Measurements from ENCODE around the gene KRTCAP3.
A peak's percentile ranks its signal among the peaks of the same experiment; 100 is the strongest.
"Not testable (repeated sequence)": the region's sequence is repeated elsewhere in the genome, so short reads cannot be mapped to it uniquely, and the experiment has no call there.

Gene KRTCAP3, protein sequence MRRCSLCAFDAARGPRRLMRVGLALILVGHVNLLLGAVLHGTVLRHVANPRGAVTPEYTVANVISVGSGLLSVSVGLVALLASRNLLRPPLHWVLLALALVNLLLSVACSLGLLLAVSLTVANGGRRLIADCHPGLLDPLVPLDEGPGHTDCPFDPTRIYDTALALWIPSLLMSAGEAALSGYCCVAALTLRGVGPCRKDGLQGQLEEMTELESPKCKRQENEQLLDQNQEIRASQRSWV

GRCh38 chr2:27441958-27442919 is at the start of gene KRTCAP3:
Gene KRTCAP3, plus strand, starts transcription at chr2:27442381. Its CDS starts 32 bp downstream, at chr2:27442413.
- DNase-seq: peak; percentile 61

- no peak for DNase-seq
Measured at GRCh38 chr2:27393225-27393624, 49.0 kb upstream of the KRTCAP3 start.

GRCh38 chr2:27398962-27399361 is 43.2 kb upstream of the KRTCAP3 start:
- DNase-seq: no peak

DNA sequence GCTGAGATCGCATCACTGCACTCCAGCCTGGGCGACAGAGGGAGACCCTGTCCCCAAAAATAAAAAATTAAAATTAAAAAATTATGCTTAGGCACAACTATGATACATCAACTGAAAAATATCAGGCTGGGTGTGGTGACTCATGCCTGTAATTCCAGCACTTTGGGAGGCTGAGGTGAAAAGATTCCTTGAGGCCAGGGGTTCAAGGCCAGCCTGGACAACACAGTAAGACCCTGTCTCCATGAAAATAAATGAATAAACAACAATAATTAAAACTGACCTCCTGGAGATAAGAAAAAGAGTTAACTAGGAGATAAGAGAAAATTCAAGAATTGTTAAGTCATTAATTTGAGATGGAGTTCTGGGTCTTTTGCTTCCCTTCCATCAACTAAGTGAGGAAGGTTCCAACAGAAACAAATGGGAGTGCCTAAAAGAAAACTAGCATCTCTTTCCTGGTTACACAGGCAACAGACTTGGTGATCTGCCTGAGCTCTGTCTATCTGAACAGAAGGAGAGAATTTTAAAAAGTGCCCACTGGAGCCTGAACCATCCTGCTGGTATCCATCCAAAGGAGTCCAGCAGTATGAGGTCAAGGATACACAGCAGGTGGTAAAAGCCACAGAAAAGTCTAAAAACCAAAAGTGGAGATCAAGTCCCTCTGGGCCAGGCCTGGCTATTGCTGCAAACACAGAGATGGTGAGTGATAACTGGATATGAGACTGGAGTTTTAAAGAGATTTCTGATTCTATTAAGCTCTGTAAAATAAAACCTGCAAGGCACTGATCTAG is 41.6 kb upstream of the KRTCAP3 start:
- no peak for DNase-seq

GRCh38 chr2:27407798-27408491 is 34.2 kb upstream of the KRTCAP3 start:
- no peak for DNase-seq

- DNase-seq: no peak
Measured at GRCh38 chr2:27408601-27409320, 33.4 kb upstream of the KRTCAP3 start.

GRCh38 chr2:27409321-27410073 is 32.7 kb upstream of the KRTCAP3 start, which contains the start of gene PPM1G:
Gene PPM1G, minus strand, starts transcription at chr2:27409591. Its CDS starts 169 bp downstream, at chr2:27409422.
- peak; percentile 98 for DNase-seq

DNA sequence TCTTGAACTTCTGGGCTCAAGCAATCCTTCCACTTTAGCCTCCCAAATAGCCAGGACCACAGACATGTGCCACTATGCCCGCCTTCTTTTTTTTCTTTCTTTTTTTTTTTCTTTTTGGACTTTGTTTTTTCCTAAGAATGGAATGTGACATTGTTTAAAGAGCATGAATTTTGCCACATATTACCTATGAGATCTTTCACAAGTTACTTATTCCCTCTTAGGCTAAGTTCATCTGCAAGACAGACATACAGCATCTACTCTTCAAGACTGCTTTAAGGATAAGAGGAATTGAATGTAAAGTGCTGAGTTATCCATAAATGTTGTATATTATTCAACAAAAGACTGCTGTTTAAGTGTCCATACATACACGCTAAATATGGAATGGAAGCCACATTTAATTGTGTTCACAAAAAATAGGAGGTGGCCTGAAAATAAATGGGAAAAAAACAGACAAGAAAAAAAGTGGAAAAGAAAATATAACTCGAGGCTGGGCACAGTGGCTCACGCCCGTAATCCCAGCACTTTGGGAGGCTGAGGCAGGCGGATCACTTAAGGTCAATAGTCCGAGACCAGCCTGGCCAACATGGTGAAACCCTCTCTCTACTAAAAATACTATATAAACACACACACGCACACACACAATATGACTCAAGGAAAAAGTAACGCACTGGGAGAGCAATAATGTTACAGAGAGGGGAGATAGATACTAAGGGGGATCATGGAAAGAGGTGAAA is 29.6 kb upstream of the KRTCAP3 start:
- no peak for DNase-seq

GRCh38 chr2:27416151-27416550 is 26.0 kb upstream of the KRTCAP3 start:
- DNase-seq: no peak

GRCh38 chr2:27420996-27421395 is 21.2 kb upstream of the KRTCAP3 start:
- DNase-seq: no peak

- no peak for DNase-seq
Measured at GRCh38 chr2:27421660-27422250, 20.4 kb upstream of the KRTCAP3 start.

DNA sequence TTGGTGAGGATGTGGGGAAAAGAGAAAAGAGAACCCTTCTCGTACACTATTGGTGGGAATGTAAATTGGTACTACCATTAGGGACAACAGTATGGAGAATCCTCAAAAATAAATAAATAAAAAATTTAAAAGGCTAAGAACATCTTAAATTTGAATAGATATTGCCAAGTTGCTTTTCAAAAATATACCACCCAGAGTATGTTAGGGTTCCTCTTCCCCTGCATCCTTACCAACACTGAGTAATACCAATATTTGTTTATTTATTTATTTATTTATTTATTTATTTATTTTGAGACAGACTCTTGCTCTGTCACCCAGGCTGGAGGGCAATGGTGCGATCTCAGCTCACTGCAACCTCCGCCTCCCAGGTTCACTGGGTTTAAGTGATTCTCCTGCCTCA is 19.2 kb upstream of the KRTCAP3 start:
- DNase-seq: no peak

GRCh38 chr2:27425039-27425438 is 17.1 kb upstream of the KRTCAP3 start:
- DNase-seq: not testable (repeated sequence)

DNA sequence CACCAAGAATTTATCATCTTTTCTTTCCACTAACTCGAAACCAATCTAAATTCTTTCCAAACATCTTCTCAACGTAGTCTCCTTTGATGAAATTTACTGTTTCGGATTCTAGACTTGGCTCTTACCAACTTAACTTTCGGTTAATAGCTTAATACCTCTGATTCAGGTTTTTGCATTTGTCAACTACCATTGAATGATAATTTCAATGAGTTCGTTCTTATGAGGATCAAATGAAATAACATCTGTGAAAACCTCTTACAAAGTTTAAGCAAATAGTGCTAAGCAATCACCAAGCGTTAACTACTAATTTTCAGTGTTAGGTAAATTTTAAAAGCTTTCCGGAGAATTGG is 14.3 kb upstream of the KRTCAP3 start:
- DNase-seq: no peak

DNA sequence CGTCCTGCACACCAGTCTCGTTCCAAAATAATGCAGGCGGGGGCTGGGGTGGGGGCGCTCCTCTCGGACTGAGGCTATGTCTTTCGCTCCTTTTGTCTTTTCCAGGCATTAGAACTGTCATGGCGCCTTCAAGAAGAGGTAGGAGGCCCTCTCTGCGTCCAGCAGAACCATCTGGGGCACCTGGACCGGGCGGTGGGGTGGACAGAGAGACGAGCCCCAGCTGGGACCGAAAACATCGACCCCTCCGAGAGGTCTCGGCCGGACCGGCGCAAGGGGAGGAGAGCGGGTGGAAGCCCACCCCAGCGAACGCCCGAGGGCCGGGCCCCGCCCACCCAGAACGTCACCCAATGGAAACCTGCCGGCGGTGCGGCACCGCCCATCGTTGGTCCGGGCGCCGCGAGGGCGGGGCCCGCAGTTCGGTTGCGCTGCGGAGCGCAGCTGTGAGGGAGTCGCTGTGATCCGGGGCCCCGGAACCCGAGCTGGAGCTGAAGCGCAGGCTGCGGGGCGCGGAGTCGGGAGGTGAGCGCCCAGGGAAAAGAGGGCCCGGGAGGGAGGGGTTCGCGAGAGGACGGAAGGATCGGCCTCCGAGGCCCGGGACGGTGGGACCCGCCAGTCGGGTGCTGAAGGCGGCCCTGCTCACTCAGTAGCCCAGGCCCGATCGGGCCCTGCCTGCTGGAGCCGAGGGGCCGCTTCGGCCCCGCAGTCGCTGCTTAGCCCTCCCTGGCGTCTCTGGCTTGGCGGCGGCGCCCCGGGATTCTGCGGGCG is 13.8 kb upstream of the KRTCAP3 start, which contains the start of gene NRBP1:
Gene NRBP1 (plus strand): TSS at position 419 of the 765 bp plus-strand sequence. CDS start 4,643 bp downstream, outside the sequence.
- DNase-seq: peak; percentile 95

GRCh38 chr2:27428978-27429541 is 13.1 kb upstream of the KRTCAP3 start:
- DNase-seq: peak; percentile 62

GRCh38 chr2:27431395-27431794 is 10.8 kb upstream of the KRTCAP3 start:
- peak; percentile 31 for DNase-seq

GRCh38 chr2:27435628-27436027 is 6.6 kb upstream of the KRTCAP3 start:
- no peak for DNase-seq

Data from activated naive CD4-positive, alpha-beta T cell treated with anti-CD3 and anti-CD28 coated beads, Interleukin-2, amount 50 U/mL, for 16 hours (primary cell).